H1 (cell line): Measurements from ENCODE around the gene HES4. TPM values are rescaled to one million over a fixed set of nuclear protein-coding genes. Genes with fewer than 3 reads are reported as not detected.

Source experiments
- CTCF ChIA-PET: fragments of 300-600 bp; sonication (Branson Sonifier 250); formaldehyde crosslinking; loops from one replicate; lab custom pipeline; 2021; ENCODE audit not compliant: partially characterized antibody; lab: Charles Lee
- POLR2A ChIA-PET: fragments of 300-600 bp; sonication (Branson Sonifier 250); formaldehyde crosslinking; loops from one replicate; lab custom pipeline; 2021; ENCODE audit warnings: inconsistent platforms; ENCODE audit not compliant: partially characterized antibody; lab: Charles Lee
- DNase-seq, 2 experiments: peaks; one replicate each; pipeline versions ENCODE4 v3.0.0 to v3.0.0-alpha.2; 2010 to 2022; ENCODE audit warnings: low spot score in 2 of 2, low read depth in 1 of 2, mixed read lengths in 1 of 2
- FAIRE-seq: peaks from 2 replicates; lab custom pipeline; 2011; peaks lifted over from hg19 to GRCh38; lab: Jason Lieb, UNC
- H2AFZ ChIP-seq: 2 replicates; pipeline ENCODE4 v1.8.1; 2012; ENCODE audit warnings: low read length, inconsistent platforms
- H2AK5ac ChIP-seq: 2 replicates; pipeline ENCODE4 v1.6.1; 2013; ENCODE audit warnings: low read depth, low read length
- H2BK120ac ChIP-seq: replicated peaks from 2 replicates; pipeline ENCODE3; 2013; ENCODE audit warnings: low read depth, low read length, inconsistent platforms
- H2BK12ac ChIP-seq: 2 replicates; pipeline ENCODE4 v1.6.1; 2013; ENCODE audit warnings: low read depth, low read length
- H2BK15ac ChIP-seq: 2 replicates; pipeline ENCODE4 v1.6.1; 2013; ENCODE audit warnings: low read length
- H2BK20ac ChIP-seq: 2 replicates; pipeline ENCODE4 v1.6.1; 2013; ENCODE audit warnings: low read length
- H2BK5ac ChIP-seq: 2 replicates; pipeline ENCODE4 v1.6.1; 2013; ENCODE audit warnings: low read depth, low read length
- H3K14ac ChIP-seq: 2 replicates; pipeline ENCODE4 v1.6.1; 2013; ENCODE audit warnings: inconsistent platforms; ENCODE audit not compliant: insufficient read length
- H3K18ac ChIP-seq: 2 replicates; pipeline ENCODE4 v1.6.1; 2013; ENCODE audit warnings: low read length; ENCODE audit errors: extremely low read depth
- H3K23ac ChIP-seq: 2 replicates; pipeline ENCODE4 v1.6.1; 2013; ENCODE audit warnings: inconsistent platforms; ENCODE audit not compliant: insufficient read length
- H3K23me2 ChIP-seq: 2 replicates; pipeline ENCODE4 v1.6.1; 2013; ENCODE audit warnings: low read depth, low read length
- H3K27ac ChIP-seq: 2 replicates; pipeline ENCODE4 v1.6.1; 2011; ENCODE audit warnings: low read depth, low read length, inconsistent platforms
- H3K27me3 ChIP-seq, 4 experiments: replicated peaks in 1 of 4; 1 replicate in 1 of 4; 2 replicates in 3 of 4; pipeline versions ENCODE4 v1.6.1 to v1.8.1; 2011 to 2013; ENCODE audit warnings: low read length in 3 of 4, mild to moderate bottlenecking in 3 of 4, inconsistent platforms in 2 of 4, mixed read lengths in 2 of 4, moderate library complexity in 1 of 4; ENCODE audit not compliant: control insufficient read depth in 3 of 4, insufficient read depth in 3 of 4; ENCODE audit errors: extremely low read depth in 1 of 4
- H3K36me3 ChIP-seq, 4 experiments: 2 replicates each; pipeline versions ENCODE4 v1.6.1 to v1.8.1; 2011 to 2013; ENCODE audit warnings: mild to moderate bottlenecking in 4 of 4, low read length in 3 of 4, moderate library complexity in 2 of 4, control low read depth in 1 of 4, inconsistent platforms in 1 of 4; ENCODE audit not compliant: insufficient read depth in 4 of 4, control insufficient read depth in 2 of 4
- H3K4ac ChIP-seq: replicated peaks from 2 replicates; pipeline ENCODE3; 2013; ENCODE audit warnings: low read length, low read depth, mixed read lengths, inconsistent platforms; ENCODE audit not compliant: insufficient read length
- H3K4me1 ChIP-seq, 4 experiments: replicated peaks in 1 of 4; 1 replicate in 1 of 4; 2 replicates in 3 of 4; pipeline versions ENCODE4 v1.6.1 to v1.8.1; 2011 to 2013; ENCODE audit warnings: low read length in 3 of 4, inconsistent platforms in 2 of 4, mixed read lengths in 1 of 4; ENCODE audit not compliant: insufficient read depth in 4 of 4, control insufficient read depth in 3 of 4
- H3K4me2 ChIP-seq, 2 experiments: 2 replicates each; pipeline versions ENCODE4 v1.6.1 to v1.8.1; 2011 to 2013; ENCODE audit warnings: low read depth in 2 of 2, low read length in 2 of 2, control low read depth in 1 of 2, inconsistent platforms in 1 of 2, mild to moderate bottlenecking in 1 of 2; ENCODE audit not compliant: insufficient read depth in 1 of 2
- H3K4me3 ChIP-seq, 4 experiments: fragments of 200-600, 300-600 bp in 1 of 4; sonication (generic), shearing (Covaris generic), sonication (Bioruptor Twin) in 1 of 4; 2 replicates each; pipeline versions ENCODE4 v1.5.1 to v1.8.1; 2011 to 2016; ENCODE audit warnings: low read length in 4 of 4, low read depth in 3 of 4, control low read depth in 2 of 4, inconsistent platforms in 2 of 4, mild to moderate bottlenecking in 2 of 4, mixed read lengths in 1 of 4, moderate library complexity in 1 of 4; ENCODE audit not compliant: insufficient read depth in 2 of 4; ENCODE audit errors: extremely low read depth in 1 of 4
- H3K56ac ChIP-seq: replicated peaks from 2 replicates; pipeline ENCODE3; 2013; ENCODE audit warnings: low read depth, mild to moderate bottlenecking, mixed read lengths, low read length, inconsistent platforms; ENCODE audit not compliant: insufficient read length
- H3K79me1 ChIP-seq: 2 replicates; pipeline ENCODE4 v1.6.1; 2013; ENCODE audit warnings: low read depth, low read length, control low read depth
- H3K79me2 ChIP-seq, 2 experiments: 2 replicates each; pipeline versions ENCODE4 v1.6.1 to v1.8.1; 2012 to 2013; ENCODE audit warnings: low read length in 2 of 2, mild to moderate bottlenecking in 2 of 2, inconsistent platforms in 1 of 2; ENCODE audit not compliant: insufficient read depth in 2 of 2, control insufficient read depth in 1 of 2
- H3K9ac ChIP-seq, 4 experiments: replicated peaks in 1 of 4; 1 replicate in 1 of 4; 2 replicates in 3 of 4; pipeline versions ENCODE4 v1.6.1 to v1.8.1; 2011 to 2013; ENCODE audit warnings: low read depth in 3 of 4, low read length in 3 of 4, control low read depth in 2 of 4, mild to moderate bottlenecking in 2 of 4, moderate library complexity in 2 of 4, inconsistent platforms in 1 of 4; ENCODE audit errors: extremely low read depth in 1 of 4
- H3K9me3 ChIP-seq, 2 experiments: 2 replicates each; pipeline versions ENCODE4 v1.6.1 to v1.8.1; 2012 to 2013; ENCODE audit warnings: mild to moderate bottlenecking in 2 of 2, moderate library complexity in 2 of 2, control low read depth in 1 of 2, inconsistent platforms in 1 of 2, low read depth in 1 of 2, low read length in 1 of 2, mixed read lengths in 1 of 2; ENCODE audit not compliant: insufficient read depth in 2 of 2
- H4K20me1 ChIP-seq, 2 experiments: replicated peaks in 1 of 2; 2 replicates each; pipeline versions ENCODE3 to v1.8.1; 2011 to 2013; ENCODE audit warnings: inconsistent platforms in 2 of 2, low read length in 2 of 2, mild to moderate bottlenecking in 1 of 2; ENCODE audit not compliant: insufficient read depth in 2 of 2, control insufficient read depth in 1 of 2
- H4K5ac ChIP-seq: 2 replicates; pipeline ENCODE4 v1.6.1; 2013; ENCODE audit warnings: low read length, low read depth, mixed read lengths, inconsistent platforms; ENCODE audit not compliant: insufficient read length
- H4K8ac ChIP-seq: 2 replicates; pipeline ENCODE4 v1.8.0; 2013; ENCODE audit warnings: mild to moderate bottlenecking, moderate library complexity, low read length, inconsistent platforms; ENCODE audit not compliant: insufficient read depth; ENCODE audit errors: extremely low read depth
- H4K91ac ChIP-seq: replicated peaks from 2 replicates; pipeline ENCODE3; 2013; ENCODE audit warnings: low read length, mixed read lengths, inconsistent platforms; ENCODE audit not compliant: insufficient read length
- CHD2 ChIP-seq: IDR thresholded peaks from 2 replicates; pipeline ENCODE4 v1.6.1; 2012; ENCODE audit warnings: low read length, improper control_type of control experiment
- CTBP2 ChIP-seq: IDR thresholded peaks from 2 replicates; pipeline ENCODE4 v1.7.0; 2011; ENCODE audit warnings: borderline replicate concordance, mild to moderate bottlenecking, moderate library complexity, mixed read lengths, low read length; ENCODE audit not compliant: insufficient read depth, insufficient read length
- HDAC2 ChIP-seq, 2 experiments: fragments of 300-600 bp in 1 of 2; sonication (generic) in 1 of 2; IDR thresholded peaks; 2 replicates each; pipeline ENCODE4 v1.6.1; 2011 to 2012; ENCODE audit warnings: low read depth in 2 of 2, low read length in 2 of 2, mild to moderate bottlenecking in 2 of 2, moderate library complexity in 2 of 2, borderline replicate concordance in 1 of 2, inconsistent platforms in 1 of 2
- KDM1A ChIP-seq: fragments of 200-600, 300-600 bp; sonication (generic); IDR thresholded peaks from 2 replicates; pipeline ENCODE4 v1.7.1; 2016; ENCODE audit warnings: mild to moderate bottlenecking, low read length, borderline replicate concordance
- POLR2A ChIP-seq, 2 experiments: IDR thresholded peaks; 1 replicate in 1 of 2; 2 replicates in 1 of 2; pipeline ENCODE4 v1.6.1; 2011; ENCODE audit warnings: low read depth in 2 of 2, low read length in 2 of 2, mild to moderate bottlenecking in 2 of 2; ENCODE audit errors: control extremely low read depth in 1 of 2
- RXRA ChIP-seq: IDR thresholded peaks from 2 replicates; pipeline ENCODE4 v1.6.1; 2011; ENCODE audit warnings: low read depth, mild to moderate bottlenecking, low read length, moderate library complexity; ENCODE audit not compliant: insufficient read depth
- SIRT6 ChIP-seq: IDR thresholded peaks from one replicate; pipeline ENCODE4 v1.7.1; 2012; ENCODE audit warnings: low read length, inconsistent platforms
- SP1 ChIP-seq: IDR thresholded peaks from 2 replicates; pipeline ENCODE4 v1.6.1; 2011; ENCODE audit warnings: low read depth, low read length
- WGBS, 2 experiments: shearing (Covaris generic) in 1 of 2; methylation state at CpG; one replicate each; pipeline versions ENCODE4 v1.1.6 to v1.1.7; 2013 to 2015; ENCODE audit warnings: low lambda C conversion rate in 2 of 2, mixed read lengths in 2 of 2, inconsistent platforms in 1 of 2, low coverage in 1 of 2, missing lambda C conversion rate in 1 of 2; ENCODE audit not compliant: insufficient replicate concordance in 2 of 2, insufficient coverage in 1 of 2, insufficient read length in 1 of 2; ENCODE audit errors: extremely low coverage in 1 of 2, missing lambda C conversion rate in 1 of 2; 5-methylcytosine and 5-hydroxymethylcytosine counted together
- polyA plus RNA-seq, 7 experiments: library from polyadenylated mRNA; depleted of rRNA in 3 of 7; stranded (reverse) in 5 of 7; unstranded in 2 of 7; fragments of >200 nt in 5 of 7; fragments of 200-250 nt in 2 of 7; gene quantifications; 1 replicate in 5 of 7; 2 replicates in 1 of 7; 4 replicates in 1 of 7; pipeline versions ENCODE4 v1.2.1 to v1.2.3, GENCODE V29; 2011 to 2013; ENCODE audit warnings: missing spikeins in 2 of 7, mixed read lengths in 2 of 7
- total RNA-seq: library from RNA; stranded (reverse); fragmentation: NEBNext Ultra II Directional; extraction: Animal tissue kit (Norgen Biotek cat#: 25700); gene quantifications from 2 replicates; pipeline ENCODE4 v1.2.1, GENCODE V29; 2021
- TF ChIP-seq, protein P1 (sequence below): IDR thresholded peaks from 2 replicates; pipeline ENCODE4 v1.6.1; 2012; ENCODE audit warnings: low read length, inconsistent platforms

The HES4 gene
- total and polyA plus RNA-seq, 2 of the 8 experiments (the other 6 are each of a cell fraction or from before 2014, with no cell fraction given), result 2.8 to 3.5 TPM

DNA sequence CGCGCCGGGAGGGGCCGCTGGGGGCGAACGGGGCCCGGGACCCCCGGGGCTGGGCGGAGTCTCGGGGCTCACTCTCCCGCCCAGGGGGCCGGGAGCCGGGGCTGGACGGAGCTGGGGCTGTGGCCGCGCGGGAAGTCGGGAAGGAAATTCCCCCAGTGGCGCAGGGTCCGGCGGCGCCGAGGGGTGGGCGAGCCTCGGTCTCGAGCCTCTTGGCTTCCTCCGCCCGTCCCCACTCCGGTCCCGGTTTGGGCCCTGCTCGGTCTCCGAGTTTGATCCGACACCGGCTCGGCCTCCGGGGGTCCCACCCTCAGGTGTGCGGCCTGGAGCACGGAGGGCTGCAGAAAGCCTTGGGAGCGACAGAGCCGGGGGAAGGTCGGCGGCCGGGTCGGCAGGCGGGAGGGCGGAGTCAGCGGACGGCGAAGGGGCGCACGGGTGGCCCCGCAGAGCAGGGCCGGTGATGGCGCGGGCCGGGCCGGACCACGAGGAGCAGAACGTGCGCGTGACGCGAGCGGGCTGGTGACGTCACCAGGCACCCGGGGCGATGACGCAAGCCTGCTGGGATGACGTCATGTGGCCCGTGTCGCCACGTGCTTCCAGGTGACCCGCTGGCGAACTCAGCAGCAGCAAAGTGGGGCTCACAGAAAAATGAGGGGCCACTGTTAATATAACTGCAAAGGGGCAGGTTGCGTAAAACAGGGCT lies 610 bp upstream of the HES4 start:
- POLR2A ChIA-PET, result interaction anchor here (1.0 to 2.2 kb wide), 8 partner anchors 14 to 38 kb away, joined by 4 to 7 read pairs (median 5); no protein-coding TSS in a partner anchor
- peaks cover 0 to 6% of the 10 kb centered on the region in 2 experiments for H4K20me1 ChIP-seq
- no peak for FAIRE-seq
- TF ChIP-seq POLR2A (IDR thresholded peaks at IDR 0.05; ENCODE audit: control extremely low read depth in 1 of 2, low read depth in 2 of 2, low read length in 2 of 2) (no peak), CTBP2 (no peak), SIRT6 (no peak), RXRA (no peak), HDAC2 (IDR thresholded peaks at IDR 0.05; ENCODE audit: borderline replicate concordance in 1 of 2, low read depth in 2 of 2, low read length in 2 of 2) (0 out of 4 replicates have a peak, but pooled peaks of 1 of the 2 experiments have one; percentile 16), SP1 (no peak), CHD2 (no peak), KDM1A (peak; percentile 10; the same call in 1 of the 2 replicates)
- TF ChIP-seq, protein P1, sequence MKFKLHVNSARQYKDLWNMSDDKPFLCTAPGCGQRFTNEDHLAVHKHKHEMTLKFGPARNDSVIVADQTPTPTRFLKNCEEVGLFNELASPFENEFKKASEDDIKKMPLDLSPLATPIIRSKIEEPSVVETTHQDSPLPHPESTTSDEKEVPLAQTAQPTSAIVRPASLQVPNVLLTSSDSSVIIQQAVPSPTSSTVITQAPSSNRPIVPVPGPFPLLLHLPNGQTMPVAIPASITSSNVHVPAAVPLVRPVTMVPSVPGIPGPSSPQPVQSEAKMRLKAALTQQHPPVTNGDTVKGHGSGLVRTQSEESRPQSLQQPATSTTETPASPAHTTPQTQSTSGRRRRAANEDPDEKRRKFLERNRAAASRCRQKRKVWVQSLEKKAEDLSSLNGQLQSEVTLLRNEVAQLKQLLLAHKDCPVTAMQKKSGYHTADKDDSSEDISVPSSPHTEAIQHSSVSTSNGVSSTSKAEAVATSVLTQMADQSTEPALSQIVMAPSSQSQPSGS, result peak; percentile 99

More for the DNA sequence above, 610 bp upstream of the HES4 start:
- H3K27ac ChIP-seq, result no peak overlapping the region
- H3K18ac ChIP-seq, result peak overlapping the region; percentile 60
- no peak overlapping the region for H3K56ac ChIP-seq
- peak overlapping the region; percentile 43 for H2BK120ac ChIP-seq
- peak overlapping the region; percentile 34 to 77 (median 48) for H3K4me3 ChIP-seq
- peaks cover 47 to 88% (median 71%) of the 10 kb centered on the region in 4 experiments for H3K27me3 ChIP-seq
- H3K79me2 ChIP-seq, result no peaks in the 10 kb centered on the region
- H3K9me3 ChIP-seq, result no peaks in the 10 kb centered on the region; a peak in 1 of 4 replicates
- H3K4me1 ChIP-seq, result peaks cover 0 to 38% (median 20%) of the 10 kb centered on the region in 4 experiments; a peak in 6 of 7 replicates
- WGBS, 2 experiments, result 2% methylated on average over 38 of the region's 75 CpGs; no CpG with 5 or more reads in 1 of the 2 experiments
- H3K9ac ChIP-seq, result peak overlapping the region in 1 of 4 experiments; percentile 47; a peak in 1 of 7 replicates
- H3K4me2 ChIP-seq, result peak overlapping the region; percentile 56 to 71
- H3K14ac ChIP-seq, result no peak overlapping the region
- no peak overlapping the region for H2AFZ ChIP-seq
- H2BK5ac ChIP-seq, result peak overlapping the region; percentile 52
- H3K4ac ChIP-seq, result no peak overlapping the region
- peak overlapping the region; percentile 16; the same call in 1 of the 2 replicates for H2BK15ac ChIP-seq
- H4K5ac ChIP-seq, result peak overlapping the region; percentile 78
- CTCF ChIA-PET, result interaction anchor here (0.7 to 4.7 kb wide), 7 partner anchors 15 to 77 kb away, joined by 3 to 60 read pairs (median 7); partner anchors contain the start of genes ISG15 and PERM1
- DNase-seq, result peak in 1 of 2 experiments; percentile 90
- H3K79me1 ChIP-seq, result no peaks in the 10 kb centered on the region
- H4K8ac ChIP-seq, result peak overlapping the region; percentile 95
- peak overlapping the region; percentile 65 for H4K91ac ChIP-seq
- peaks cover 13% of the 10 kb centered on the region; the same call in 1 of the 2 replicates for H3K23me2 ChIP-seq
- 0 out of 2 replicates have a peak overlapping the region, but pooled peaks have one; percentile 80 for H2BK20ac ChIP-seq
- peak overlapping the region; percentile 92 for H2BK12ac ChIP-seq
- no peak overlapping the region; the same call in 1 of the 2 replicates for H2AK5ac ChIP-seq
- H3K23ac ChIP-seq, result no peak overlapping the region
- peaks cover 0 to 18% (median 0%) of the 10 kb centered on the region in 4 experiments; a peak in 1 of 8 replicates for H3K36me3 ChIP-seq
